CD4-positive, alpha-beta T cell treated with Interleukin-1 beta for 1 hour (primary cell): ENCODE measurements around the gene C19orf44.

Experiments
- DNase-seq, 2 donors: peaks; one replicate each; pipeline ENCODE4 v3.0.0-alpha.2; 2020 to 2022

Gene C19orf44

DNA sequence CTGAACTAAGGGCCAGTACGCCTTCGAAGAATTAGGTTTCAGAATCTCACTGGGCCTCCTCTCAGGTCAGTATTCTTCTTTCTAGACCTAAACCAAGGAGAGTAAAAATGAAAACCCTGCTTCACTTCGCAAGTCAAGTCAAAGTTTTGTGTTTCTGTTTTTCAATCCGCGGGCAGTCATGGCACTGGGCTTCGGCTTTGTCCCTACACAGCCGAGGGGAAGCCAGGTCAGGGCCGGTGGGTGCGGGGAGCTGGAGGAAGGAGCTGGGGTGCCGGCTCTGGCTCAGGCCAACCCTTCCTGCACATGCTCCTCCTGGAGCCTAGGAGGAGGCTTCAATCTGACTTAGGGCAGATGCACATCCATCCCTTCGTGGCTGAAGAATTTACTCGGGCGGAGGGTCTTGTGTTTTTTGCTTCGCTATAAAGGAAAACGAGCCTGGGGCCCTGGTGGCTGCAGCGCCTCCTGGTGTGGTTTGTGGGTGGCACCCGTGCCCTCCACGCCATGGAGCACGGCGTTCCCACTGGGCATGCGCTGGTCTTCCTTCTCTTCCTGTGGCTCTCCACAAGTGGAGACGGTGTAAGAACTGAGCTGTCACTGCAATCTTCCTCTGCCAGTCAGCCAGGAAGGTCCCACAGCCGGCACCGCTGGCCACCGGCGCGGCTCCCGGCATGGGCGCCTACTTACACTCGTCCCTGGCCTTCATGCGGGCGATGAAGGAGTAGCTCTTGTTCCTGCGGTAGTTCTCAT lies 22.5 kb downstream of the C19orf44 start:
- DNase-seq = no peak

GRCh38 chr19:16519230-16519687 lies 23.1 kb downstream of the C19orf44 start:
- DNase-seq = no peak

DNA sequence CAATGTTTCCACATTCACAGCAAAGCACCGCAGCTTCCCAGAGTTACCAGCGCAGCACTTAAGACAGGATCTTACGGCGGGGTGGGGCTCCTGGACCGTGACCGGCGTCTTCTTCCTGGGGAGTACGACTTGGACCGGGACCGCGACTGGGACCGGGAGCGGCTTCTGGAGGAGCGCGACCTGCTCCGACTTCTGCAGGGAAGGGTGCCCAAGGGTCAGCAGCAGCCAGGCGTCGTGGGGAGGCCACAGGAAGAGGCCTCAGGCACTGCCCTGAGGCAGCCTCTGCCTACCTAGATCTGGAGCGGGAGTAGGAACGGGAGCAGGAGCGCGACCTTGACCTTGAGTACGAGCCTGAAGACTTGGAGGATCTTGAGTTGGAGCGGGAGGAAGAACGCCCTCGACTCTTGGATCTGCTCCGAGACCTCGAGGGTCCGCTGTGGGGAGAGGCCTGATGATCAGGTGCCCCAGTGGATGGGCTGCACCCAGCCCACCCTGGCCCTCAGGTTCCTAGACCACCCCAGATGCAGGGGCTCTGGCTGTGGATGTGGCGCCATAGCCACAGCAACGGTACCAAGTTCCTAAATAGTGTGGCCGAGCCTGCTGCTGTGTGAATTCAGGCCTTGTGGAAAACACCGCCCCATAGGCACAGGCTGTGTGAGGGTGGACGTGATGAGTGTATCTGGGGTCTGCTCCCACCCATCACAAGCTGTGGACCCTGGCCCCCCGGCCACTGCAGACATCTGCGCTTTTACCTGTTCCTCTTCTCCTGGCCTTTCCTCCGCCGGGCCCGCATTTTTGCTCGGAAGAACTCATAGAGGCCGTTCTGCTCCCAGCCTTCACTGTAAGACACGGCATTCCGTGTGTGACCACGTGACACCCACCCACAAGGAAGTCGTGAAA lies 24.1 kb downstream of the C19orf44 start:
- no peak for DNase-seq

DNA sequence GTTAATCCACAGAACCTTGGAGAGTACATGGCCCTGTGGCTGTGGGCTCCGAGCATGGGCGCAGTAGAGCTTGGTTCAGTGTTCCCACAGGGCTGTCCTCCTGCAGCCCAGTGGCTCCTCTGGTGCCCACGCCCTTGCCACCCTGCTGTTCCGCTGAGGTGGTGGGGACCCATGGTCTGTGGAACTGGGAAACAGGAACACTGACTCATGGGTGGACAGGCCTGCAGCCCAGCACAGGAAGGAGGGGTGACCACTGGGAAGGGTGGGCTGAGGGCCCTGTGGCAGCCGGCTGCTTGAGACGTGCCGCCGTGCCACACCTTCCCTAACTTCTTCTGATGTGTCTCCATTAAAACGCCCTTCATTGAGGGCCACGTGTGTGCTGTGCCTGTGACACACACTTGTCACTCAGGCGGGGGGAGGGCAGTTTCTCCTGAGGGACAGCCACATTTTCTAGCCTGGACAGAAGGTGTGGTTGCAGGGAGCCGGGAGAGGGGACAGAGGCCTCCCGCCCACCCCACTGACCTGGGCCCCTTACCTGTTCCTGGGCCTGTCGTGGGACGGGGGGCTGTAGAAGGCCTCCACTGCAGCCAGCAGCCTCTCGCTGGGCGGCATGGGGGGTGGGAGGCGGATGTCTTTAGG lies 24.9 kb downstream of the C19orf44 start:
- no peak for DNase-seq

DNA sequence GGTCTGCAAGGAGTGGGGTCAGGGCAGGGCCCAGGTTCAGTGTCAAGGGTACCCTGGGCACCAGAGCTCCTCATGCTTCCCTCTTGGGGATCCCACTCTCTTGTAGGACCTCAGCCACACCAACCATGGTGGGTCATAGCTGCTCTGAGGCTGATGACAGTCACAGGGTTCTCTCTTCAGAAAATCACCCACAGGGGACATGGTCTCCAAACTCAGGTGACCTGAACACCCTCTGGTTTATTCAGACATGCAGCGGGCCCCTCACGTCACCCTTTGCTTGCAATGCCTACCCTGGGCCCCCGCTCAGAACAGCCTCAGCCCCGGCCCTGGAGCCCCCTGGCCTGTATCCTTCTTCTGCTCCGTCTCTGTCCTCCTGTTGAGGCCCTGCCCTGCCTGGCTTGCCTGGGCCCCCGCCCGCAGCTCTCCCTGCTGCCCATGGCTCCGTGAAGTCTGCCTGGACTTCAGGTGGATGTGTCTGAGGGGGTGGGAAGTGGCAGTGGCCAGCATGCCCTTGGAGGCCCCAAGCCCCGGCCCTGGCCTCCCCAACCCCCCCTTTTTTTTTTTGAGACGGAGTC lies 25.6 kb downstream of the C19orf44 start:
- DNase-seq = no peak

- no peak for DNase-seq
These were observed 26.6 kb downstream of the C19orf44 start for GRCh38 chr19:16522559-16523377.

DNA sequence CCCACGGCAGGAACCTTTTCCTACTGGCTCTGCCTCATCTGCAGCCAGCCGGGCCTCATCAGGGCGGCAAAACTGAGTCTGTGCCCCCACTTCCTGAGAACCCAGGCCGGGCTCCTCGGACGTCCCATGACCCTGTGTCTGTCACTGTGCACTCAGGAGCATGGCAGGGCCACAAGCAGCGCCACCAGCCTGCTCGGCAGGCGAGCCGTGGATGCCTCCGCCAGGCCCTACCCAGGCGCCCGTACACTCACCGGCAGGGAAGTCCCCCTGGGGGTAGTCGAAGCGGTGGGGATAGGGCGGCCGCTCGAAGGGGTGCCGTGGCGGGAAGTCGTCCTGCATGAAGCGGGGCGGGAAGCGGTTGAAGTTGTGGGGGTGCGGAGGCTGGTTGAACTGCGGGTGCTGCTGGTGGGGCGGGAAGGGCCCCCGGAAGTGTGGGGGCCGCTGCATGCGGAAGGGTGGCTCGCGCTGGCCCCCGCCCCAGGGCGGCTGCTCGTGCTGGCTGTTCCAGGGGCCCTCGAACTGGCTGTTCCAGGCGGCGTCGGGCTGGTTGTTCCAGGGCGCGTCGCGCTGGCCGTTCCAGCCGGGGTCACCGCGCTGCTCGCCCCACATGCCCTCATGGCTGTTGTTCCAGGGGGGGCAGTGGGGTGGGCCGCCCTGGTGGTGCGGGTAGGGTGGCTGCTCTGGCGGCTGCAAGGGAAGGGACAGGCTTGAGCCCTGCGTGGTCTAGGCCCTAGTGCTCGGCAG lies 29.0 kb downstream of the C19orf44 start:
- DNase-seq = no peak

DNA sequence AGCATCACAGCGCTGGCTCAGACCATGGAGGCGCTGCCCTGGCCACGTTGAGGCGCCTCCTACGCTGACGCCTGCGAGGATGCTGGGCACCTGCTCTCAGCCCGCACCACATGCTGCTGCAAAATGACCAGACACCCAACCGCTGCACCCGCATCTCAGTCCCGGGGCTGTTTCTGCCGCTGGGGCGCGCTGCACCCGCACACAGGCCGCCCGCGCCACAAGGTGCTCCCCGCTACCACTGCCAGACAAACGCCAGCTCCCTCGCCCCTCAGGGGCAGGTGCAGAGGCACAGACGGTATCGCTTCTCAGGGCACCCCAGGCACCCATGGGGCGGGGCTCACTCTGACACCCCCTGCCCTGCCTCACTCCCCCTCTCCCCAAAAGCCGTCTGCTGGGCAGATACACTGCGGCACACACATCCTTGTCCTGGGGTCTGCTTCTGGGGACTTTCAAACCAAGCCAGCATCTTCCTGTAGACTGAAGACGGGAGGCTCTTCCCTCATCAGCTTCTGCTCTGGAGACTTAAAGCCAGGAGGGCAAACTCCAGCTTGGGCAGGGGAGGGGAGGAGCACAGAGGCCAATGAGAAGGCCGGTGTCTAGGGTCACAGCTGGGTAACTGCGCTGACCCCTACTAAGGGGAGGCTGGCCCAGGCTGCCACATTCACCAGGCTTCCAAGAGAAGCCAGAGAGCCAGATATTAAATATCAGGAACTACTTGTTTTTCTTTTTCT lies 29.7 kb downstream of the C19orf44 start:
- no peak for DNase-seq

GRCh38 chr19:16527334-16527935 lies 31.2 kb downstream of the C19orf44 start:
- DNase-seq = no peak

GRCh38 chr19:16527971-16528521 lies 31.9 kb downstream of the C19orf44 start:
- peak; percentile 51 to 52 for DNase-seq

DNA sequence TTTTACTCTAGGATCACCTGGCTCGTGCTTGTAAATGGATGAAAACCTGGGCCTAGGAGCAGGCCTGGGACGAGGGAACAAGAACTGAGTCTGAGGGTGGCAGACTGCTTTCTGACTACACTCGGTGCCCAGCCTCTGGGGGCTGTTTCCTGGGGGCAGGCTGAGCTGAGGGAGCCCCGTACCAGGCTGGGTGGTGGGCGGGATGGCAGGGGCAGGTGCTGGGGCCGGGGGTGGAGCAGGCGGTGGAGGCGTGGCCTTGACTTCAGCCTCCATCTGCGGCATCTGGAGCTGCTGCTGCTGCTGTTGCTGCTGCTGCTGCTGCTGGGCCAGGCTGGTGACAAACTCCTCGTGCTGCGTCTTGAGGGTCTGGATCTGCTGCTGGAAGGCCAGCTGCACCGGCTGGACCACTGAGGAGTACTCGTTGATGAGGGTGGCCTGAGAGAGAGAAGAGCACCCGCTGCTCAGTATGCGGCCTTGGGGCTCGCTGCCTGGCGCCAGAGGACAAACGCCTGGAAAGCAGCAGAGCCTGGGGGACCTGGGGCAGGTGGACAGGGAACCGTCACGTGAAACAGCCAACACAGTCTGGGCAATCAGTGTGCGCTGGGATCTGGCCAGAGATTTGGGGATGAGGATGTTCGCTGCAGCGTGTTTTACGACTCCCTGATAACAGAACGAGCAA lies 33.4 kb downstream of the C19orf44 start:
- no peak for DNase-seq

DNA sequence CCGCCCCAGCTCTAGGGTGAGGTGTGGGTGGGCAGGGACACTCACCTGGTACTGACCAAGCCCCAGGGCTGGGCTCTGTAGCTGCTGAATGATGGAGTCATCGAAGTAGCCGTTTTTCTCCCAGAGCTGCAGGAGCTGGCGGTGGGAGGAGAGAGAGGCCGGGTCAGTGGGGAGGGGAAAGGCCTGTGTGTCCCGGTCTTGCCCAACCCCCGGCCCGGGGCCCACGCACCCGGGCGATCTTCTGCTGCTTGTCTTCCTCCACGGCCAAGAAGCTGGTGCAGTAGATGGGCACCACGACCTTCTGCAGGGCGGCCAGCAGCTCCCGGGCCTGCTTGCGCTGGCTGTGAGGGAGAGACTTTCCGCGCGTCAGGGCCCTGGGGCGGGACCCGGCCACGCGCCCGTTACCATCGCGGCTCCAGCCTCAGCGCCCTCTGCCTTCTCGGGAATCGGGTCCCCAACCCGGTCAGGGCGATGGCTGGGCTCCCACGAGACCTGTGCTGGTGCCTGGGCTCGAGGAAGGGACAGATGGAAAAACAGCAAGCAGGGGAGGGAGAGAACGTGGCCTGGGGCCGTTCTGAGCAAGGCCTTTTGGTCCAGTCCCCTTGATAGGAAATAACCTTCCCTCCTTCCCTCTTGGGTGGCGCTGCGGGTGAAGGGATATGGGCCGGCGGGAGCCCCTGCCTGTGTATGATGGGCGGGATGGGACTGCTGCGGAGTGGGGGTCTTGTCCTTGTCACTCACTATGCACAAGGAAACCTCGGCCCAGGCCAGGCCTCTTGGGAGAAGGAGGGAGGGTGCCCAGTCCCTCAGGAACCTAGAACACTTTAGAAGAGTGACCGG lies 34.6 kb downstream of the C19orf44 start:
- DNase-seq = no peak

- DNase-seq = no peak
These were observed 35.1 kb downstream of the C19orf44 start for GRCh38 chr19:16531380-16531669.

- no peak for DNase-seq
These were observed 36.4 kb downstream of the C19orf44 start for GRCh38 chr19:16532440-16533234.

- no peak for DNase-seq
These were observed 39.2 kb downstream of the C19orf44 start for GRCh38 chr19:16535381-16535780.

DNA sequence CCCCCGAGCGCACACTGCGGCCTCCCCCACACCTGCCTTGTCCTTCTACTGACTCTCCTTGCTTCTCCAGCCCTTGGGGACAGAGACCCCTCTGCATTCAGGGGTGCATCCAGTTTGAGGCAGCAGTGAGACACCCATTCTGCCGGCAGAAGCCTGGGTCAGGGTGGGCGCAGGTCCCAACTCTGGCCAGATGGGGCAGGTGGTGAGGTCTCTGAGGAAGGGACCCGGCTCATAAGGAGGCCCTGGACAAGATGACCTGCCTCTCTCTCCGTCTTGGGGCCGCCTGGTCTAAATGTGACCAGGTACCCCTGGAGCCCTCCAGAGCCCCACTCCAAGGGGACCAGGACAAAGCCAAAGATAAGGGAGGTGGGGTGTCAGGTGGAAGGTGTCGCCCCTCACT lies 39.9 kb downstream of the C19orf44 start:
- no peak for DNase-seq

DNA sequence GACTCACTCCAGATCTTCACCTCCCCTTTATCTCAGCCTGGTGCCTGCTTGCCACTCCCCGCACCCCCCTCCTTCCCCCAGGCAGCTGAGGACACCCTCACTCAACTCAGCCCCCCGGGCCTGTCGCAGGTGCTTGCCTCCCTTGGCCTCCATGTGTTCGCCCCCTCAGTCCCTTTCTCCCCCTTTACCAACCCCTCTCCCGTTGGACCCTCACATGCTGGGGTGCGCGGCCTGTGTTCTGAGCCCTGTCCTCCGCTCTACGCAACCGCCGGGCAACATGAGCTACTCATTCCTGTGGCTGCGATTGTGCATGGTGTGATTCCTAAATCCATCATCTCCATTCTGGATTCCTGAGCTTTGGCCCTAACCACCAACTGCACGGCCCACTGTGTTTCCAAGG lies 40.9 kb downstream of the C19orf44 start:
- no peak for DNase-seq

DNA sequence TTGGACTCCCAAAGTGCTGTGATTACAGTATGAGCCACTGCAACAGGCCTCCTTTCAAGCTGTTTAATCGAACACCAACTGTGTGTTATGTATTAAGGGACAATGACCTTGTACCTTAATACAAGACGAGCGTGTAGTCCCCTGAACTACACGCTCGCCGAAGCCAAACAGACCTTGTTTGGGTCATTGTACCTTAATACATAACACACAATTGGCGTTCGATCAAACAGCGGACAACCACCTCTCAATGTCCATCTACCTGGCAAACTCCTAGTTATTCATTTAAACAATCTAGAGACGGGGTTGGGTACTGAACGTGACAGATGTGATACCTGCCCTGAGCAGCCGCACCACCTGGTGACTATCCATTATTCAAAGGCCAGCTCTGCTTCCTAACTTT lies 44.8 kb downstream of the C19orf44 start:
- DNase-seq = no peak
